ENCODE results near the gene TRABD.
A peak's percentile ranks its signal among the peaks of the same experiment; 100 is the strongest.
"Not testable (repeated sequence)": the region's sequence is repeated elsewhere in the genome, so short reads cannot be mapped to it uniquely, and the experiment has no call there.

TRABD gene

DNA sequence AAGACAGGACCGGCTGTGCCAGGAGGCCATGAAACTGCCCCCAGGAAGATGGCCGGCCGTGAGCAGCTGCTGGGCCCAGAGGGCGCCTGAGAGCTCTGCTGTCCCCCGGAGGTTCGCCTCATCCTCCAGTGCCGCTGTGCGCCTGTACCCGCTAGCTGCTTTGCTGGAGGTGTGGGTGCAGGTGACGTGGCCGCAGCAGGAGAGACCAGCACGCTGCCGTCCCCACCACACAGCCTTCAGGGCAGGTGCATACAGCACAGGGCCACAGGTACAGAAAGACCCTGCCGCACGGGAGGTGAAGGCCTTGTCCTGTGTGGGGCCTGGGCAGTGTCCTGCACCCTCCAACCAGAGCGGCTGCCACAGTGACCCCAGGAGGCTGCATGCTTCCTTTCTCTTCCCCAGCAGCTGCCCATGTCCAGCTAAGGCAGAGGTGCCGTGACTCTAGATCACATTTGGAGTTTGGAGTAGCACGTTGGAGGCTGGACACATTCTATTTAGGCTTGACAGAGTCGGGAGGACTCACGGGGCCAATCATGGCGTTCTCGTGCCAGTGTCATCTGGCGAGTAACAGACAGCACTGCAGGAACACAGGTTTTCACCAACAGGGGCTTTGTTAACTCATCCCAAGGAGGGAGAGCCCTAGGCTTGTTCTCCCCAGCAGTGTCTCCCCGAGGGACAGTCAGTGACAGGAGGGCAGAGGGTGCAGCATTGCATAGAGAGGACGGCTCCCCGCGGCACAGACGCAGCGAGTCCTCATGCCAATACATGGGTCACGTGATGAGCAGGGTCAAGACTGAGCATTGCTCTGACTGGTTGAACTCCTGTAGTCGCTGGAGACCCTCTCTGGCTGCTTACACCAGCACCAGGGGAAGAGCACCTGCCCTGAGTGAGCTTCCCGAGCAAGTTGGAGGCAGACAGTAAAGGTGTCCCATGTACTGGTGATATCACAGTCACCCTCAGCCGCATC is 33.9 kb upstream of the TRABD start:
- DNase-seq (ENCODE audit: low read depth), result no peak

- DNase-seq (ENCODE audit: low read depth), result no peak
These were observed 32.5 kb upstream of the TRABD start for GRCh38 chr22:50153056-50153755.

GRCh38 chr22:50153756-50154140 is 32.0 kb upstream of the TRABD start:
- no peak for DNase-seq (ENCODE audit: low read depth)

GRCh38 chr22:50157709-50158375 is 27.9 kb upstream of the TRABD start:
- no peak for DNase-seq (ENCODE audit: low read depth)

DNA sequence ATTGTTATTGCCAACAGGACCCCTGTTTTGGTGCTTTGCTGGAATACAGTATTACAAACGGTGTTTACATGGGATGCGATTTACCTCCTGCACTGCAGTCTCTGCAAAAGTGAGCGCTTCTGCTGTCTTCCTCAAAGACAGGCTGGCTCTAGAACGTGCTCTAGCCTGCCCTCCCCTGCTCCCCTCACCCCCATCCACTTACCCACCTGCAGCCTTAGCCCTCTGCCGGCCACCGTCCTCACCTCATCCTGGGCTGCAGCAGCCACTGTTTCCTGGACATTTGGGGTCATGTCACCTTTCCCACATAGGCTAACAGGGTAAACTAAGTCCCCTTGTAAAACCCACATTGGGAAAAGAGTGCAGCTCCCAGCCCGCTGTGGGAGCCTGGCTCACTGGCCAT is 24.8 kb upstream of the TRABD start:
- DNase-seq (ENCODE audit: low read depth), result no peak

DNA sequence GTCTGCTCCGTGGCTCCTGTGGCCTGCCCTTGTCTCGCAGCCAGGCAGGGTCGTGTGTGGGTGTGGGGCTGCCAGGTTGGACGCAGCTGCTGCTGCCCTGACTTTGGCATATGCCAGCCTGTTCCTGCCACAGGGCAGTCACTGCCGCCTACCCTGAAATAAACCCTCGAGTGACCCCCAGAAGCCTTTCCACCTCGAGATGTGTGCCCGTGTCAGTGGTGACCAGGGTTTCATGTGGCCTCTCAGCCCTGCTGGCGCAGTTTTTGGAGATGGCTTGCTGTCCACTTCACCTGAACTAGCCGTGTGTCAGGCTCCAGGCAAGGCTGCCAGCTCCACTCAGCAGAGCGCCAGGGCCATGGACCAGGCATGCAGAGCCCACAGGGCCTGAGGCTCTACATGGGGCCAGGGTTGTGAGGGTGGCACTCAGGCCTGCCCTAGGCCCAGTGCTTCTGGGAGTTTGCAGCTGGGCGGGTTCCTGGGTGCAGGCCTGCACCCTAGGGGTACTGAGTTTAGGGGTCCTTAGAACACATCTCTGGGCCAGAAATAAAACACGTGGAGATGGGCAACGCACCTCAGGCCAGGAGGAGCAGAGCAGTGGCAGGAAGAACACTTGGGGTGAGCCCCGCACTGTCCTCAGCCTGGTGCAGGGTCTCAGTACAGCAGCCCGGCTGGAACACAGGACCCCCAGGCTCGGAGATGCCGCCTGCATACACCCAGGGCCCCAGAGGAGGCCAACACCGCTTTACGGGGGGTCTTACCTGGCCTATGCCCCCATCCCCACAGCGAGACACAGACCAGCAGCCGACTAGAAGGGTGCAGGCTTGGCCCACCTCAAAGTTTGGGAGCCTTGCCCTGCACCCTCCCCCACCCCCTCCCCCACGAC is 24.0 kb upstream of the TRABD start:
- DNase-seq (ENCODE audit: low read depth), result no peak

GRCh38 chr22:50162391-50162956 is 23.2 kb upstream of the TRABD start:
- no peak for DNase-seq (ENCODE audit: low read depth)

- DNase-seq (ENCODE audit: low read depth), result no peak
These were observed 20.1 kb upstream of the TRABD start for GRCh38 chr22:50165436-50166123.

GRCh38 chr22:50167689-50168489 is 17.8 kb upstream of the TRABD start:
- no peak for DNase-seq (ENCODE audit: low read depth)

GRCh38 chr22:50168490-50169180 is 17.1 kb upstream of the TRABD start:
- not testable (repeated sequence) for DNase-seq (ENCODE audit: low read depth)

- no peak for DNase-seq (ENCODE audit: low read depth)
These were observed 16.4 kb upstream of the TRABD start for GRCh38 chr22:50169181-50169759.

DNA sequence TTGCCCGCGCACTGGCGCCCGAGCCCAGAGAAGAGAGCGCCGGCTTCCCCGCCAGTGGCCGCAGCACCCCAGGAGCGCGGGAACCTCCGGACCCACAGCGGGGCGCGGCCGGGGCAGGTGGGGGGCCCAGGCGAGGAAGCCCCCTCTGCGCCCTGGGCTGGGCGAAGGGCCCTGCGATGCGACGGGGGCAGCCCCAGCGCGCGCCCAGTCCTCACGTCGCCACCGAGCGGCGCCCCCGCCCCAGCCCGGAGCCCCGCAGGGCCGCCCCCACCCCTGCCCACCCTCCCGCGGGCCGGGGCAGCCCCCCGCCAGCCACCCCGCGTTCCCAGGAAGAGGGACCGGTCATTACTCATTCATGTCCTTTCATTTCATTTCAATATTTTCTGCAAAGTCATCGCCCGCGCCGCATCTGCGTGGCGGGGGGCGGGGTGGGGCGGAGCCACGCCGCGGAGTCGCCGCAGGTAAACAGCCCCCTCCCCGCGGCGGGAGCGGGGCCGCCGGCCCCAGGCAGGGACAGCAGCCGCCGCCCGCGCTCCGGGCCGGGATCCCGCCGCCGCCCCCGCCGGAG is 15.9 kb upstream of the TRABD start:
- DNase-seq (ENCODE audit: low read depth), result peak; percentile 61

DNA sequence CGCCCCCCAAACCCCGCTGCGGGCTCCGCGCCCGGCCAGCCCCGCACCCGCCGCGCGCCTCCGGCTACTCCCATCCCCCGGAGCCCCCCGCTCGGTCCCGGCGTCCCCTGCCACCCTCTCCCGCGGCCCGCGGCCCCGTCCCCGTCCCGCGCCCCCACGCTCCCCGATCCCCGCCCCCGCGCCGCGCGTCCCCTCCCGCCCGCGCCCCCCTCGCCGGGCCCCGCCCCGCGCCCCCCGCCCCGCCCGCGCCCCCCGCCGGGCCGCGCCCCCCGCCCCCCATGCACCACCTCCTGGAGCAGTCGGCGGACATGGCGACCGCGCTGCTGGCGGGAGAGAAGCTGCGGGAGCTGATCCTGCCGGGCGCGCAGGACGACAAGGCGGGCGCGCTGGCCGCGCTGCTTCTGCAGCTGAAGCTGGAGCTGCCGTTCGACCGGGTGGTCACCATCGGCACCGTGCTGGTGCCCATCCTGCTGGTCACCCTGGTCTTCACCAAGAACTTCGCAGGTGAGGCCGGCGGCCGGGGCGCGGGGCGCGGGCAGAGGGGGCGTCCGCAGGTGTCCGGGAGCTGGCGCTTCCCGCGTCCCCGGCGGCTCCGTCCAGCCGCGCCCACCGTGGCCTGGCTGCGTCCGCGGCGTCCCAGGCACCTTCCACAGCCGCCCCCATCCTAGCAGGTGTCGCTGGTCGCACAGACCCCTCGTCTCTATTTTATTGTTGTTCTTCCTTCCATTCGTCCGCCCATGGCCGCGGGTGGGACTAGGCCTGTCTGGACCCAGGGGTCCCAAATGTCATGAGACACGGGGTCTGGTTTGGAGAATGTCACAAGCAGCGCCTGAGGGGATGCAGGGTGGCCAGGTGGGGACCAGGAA is 15.0 kb upstream of the TRABD start, which contains the start of gene PANX2:
Gene PANX2, plus strand, starts transcription at position 279 of the 866 bp plus-strand sequence. Its CDS starts 0 bp downstream, at position 279.
- DNase-seq (ENCODE audit: low read depth), result no peak

- DNase-seq (ENCODE audit: low read depth), result no peak
These were observed 14.3 kb upstream of the TRABD start for GRCh38 chr22:50171319-50171964.

- DNase-seq (ENCODE audit: low read depth), result no peak
These were observed 13.7 kb upstream of the TRABD start for GRCh38 chr22:50171965-50172421.

GRCh38 chr22:50173311-50173982 is 12.3 kb upstream of the TRABD start:
- DNase-seq (ENCODE audit: low read depth), result no peak
